Esophagus muscularis mucosa (tissue), 4 donors: ENCODE data around the gene GCKR.

Source experiments
- CTCF ChIP-seq, 3 experiments: fragments of 200-600 bp in 2 of 3; fragments of 450-650 bp in 1 of 3; sonication (generic) in 2 of 3; IDR thresholded peaks; one replicate each; pipeline ENCODE4 v1.5.1; 2017 to 2019; ENCODE audit warnings: antibody characterized with exemption in 3 of 3, mild to moderate bottlenecking in 2 of 3, moderate library complexity in 1 of 3
- EP300 ChIP-seq: sonication (generic); formaldehyde crosslinking; IDR thresholded peaks from one replicate; pipeline ENCODE4 v1.6.1; 2017; ENCODE audit warnings: antibody characterized with exemption
- POLR2A ChIP-seq: fragments of 450-650 bp; IDR thresholded peaks from one replicate; pipeline ENCODE4 v1.6.1; 2017; ENCODE audit warnings: antibody characterized with exemption, moderate library complexity, mild to moderate bottlenecking, low read depth
- POLR2AphosphoS5 ChIP-seq, 2 donors: sonication (generic); formaldehyde crosslinking; IDR thresholded peaks; one replicate each; pipeline ENCODE4 v1.6.1; 2017; ENCODE audit warnings: antibody characterized with exemption in 2 of 2

- TF ChIP-seq CTCF (IDR thresholded peaks at IDR 0.05) (no peak), POLR2A (no peak), EP300 (no peak), POLR2AphosphoS5 (IDR thresholded peaks at IDR 0.05) (no peak)
Observed at GRCh38 chr2:27572998-27573429, 76.4 kb downstream of the GCKR start.
